H1 (cell line): ENCODE data around the gene ANKFN1. TPM values are rescaled to one million over a fixed set of nuclear protein-coding genes. Genes with fewer than 3 reads are reported as not detected.

Experiments used
- CTCF ChIA-PET: fragments of 300-600 bp; sonication (Branson Sonifier 250); formaldehyde crosslinking; loops from one replicate; lab custom pipeline; 2021; ENCODE audit not compliant: partially characterized antibody; lab: Charles Lee
- POLR2A ChIA-PET: fragments of 300-600 bp; sonication (Branson Sonifier 250); formaldehyde crosslinking; loops from one replicate; lab custom pipeline; 2021; ENCODE audit warnings: inconsistent platforms; ENCODE audit not compliant: partially characterized antibody; lab: Charles Lee
- DNase-seq, 2 experiments: peaks; one replicate each; pipeline versions ENCODE4 v3.0.0 to v3.0.0-alpha.2; 2010 to 2022; ENCODE audit warnings: low spot score in 2 of 2, low read depth in 1 of 2, mixed read lengths in 1 of 2
- FAIRE-seq: peaks from 2 replicates; lab custom pipeline; 2011; peaks lifted over from hg19 to GRCh38; lab: Jason Lieb, UNC
- H2AFZ ChIP-seq: 2 replicates; pipeline ENCODE4 v1.8.1; 2012; ENCODE audit warnings: low read length, inconsistent platforms
- H2AK5ac ChIP-seq: 2 replicates; pipeline ENCODE4 v1.6.1; 2013; ENCODE audit warnings: low read depth, low read length
- H2BK120ac ChIP-seq: replicated peaks from 2 replicates; pipeline ENCODE3; 2013; ENCODE audit warnings: low read depth, low read length, inconsistent platforms
- H2BK12ac ChIP-seq: 2 replicates; pipeline ENCODE4 v1.6.1; 2013; ENCODE audit warnings: low read depth, low read length
- H2BK15ac ChIP-seq: 2 replicates; pipeline ENCODE4 v1.6.1; 2013; ENCODE audit warnings: low read length
- H2BK20ac ChIP-seq: 2 replicates; pipeline ENCODE4 v1.6.1; 2013; ENCODE audit warnings: low read length
- H2BK5ac ChIP-seq: 2 replicates; pipeline ENCODE4 v1.6.1; 2013; ENCODE audit warnings: low read depth, low read length
- H3K14ac ChIP-seq: 2 replicates; pipeline ENCODE4 v1.6.1; 2013; ENCODE audit warnings: inconsistent platforms; ENCODE audit not compliant: insufficient read length
- H3K18ac ChIP-seq: 2 replicates; pipeline ENCODE4 v1.6.1; 2013; ENCODE audit warnings: low read length; ENCODE audit errors: extremely low read depth
- H3K23ac ChIP-seq: 2 replicates; pipeline ENCODE4 v1.6.1; 2013; ENCODE audit warnings: inconsistent platforms; ENCODE audit not compliant: insufficient read length
- H3K23me2 ChIP-seq: 2 replicates; pipeline ENCODE4 v1.6.1; 2013; ENCODE audit warnings: low read depth, low read length
- H3K27ac ChIP-seq: 2 replicates; pipeline ENCODE4 v1.6.1; 2011; ENCODE audit warnings: low read depth, low read length, inconsistent platforms
- H3K27me3 ChIP-seq, 4 experiments: replicated peaks in 1 of 4; 1 replicate in 1 of 4; 2 replicates in 3 of 4; pipeline versions ENCODE4 v1.6.1 to v1.8.1; 2011 to 2013; ENCODE audit warnings: low read length in 3 of 4, mild to moderate bottlenecking in 3 of 4, inconsistent platforms in 2 of 4, mixed read lengths in 2 of 4, moderate library complexity in 1 of 4; ENCODE audit not compliant: control insufficient read depth in 3 of 4, insufficient read depth in 3 of 4; ENCODE audit errors: extremely low read depth in 1 of 4
- H3K36me3 ChIP-seq, 4 experiments: 2 replicates each; pipeline versions ENCODE4 v1.6.1 to v1.8.1; 2011 to 2013; ENCODE audit warnings: mild to moderate bottlenecking in 4 of 4, low read length in 3 of 4, moderate library complexity in 2 of 4, control low read depth in 1 of 4, inconsistent platforms in 1 of 4; ENCODE audit not compliant: insufficient read depth in 4 of 4, control insufficient read depth in 2 of 4
- H3K4ac ChIP-seq: replicated peaks from 2 replicates; pipeline ENCODE3; 2013; ENCODE audit warnings: low read length, low read depth, mixed read lengths, inconsistent platforms; ENCODE audit not compliant: insufficient read length
- H3K4me1 ChIP-seq, 4 experiments: replicated peaks in 1 of 4; 1 replicate in 1 of 4; 2 replicates in 3 of 4; pipeline versions ENCODE4 v1.6.1 to v1.8.1; 2011 to 2013; ENCODE audit warnings: low read length in 3 of 4, inconsistent platforms in 2 of 4, mixed read lengths in 1 of 4; ENCODE audit not compliant: insufficient read depth in 4 of 4, control insufficient read depth in 3 of 4
- H3K4me2 ChIP-seq, 2 experiments: 2 replicates each; pipeline versions ENCODE4 v1.6.1 to v1.8.1; 2011 to 2013; ENCODE audit warnings: low read depth in 2 of 2, low read length in 2 of 2, control low read depth in 1 of 2, inconsistent platforms in 1 of 2, mild to moderate bottlenecking in 1 of 2; ENCODE audit not compliant: insufficient read depth in 1 of 2
- H3K4me3 ChIP-seq, 4 experiments: fragments of 200-600, 300-600 bp in 1 of 4; sonication (generic), shearing (Covaris generic), sonication (Bioruptor Twin) in 1 of 4; 2 replicates each; pipeline versions ENCODE4 v1.5.1 to v1.8.1; 2011 to 2016; ENCODE audit warnings: low read length in 4 of 4, low read depth in 3 of 4, control low read depth in 2 of 4, inconsistent platforms in 2 of 4, mild to moderate bottlenecking in 2 of 4, mixed read lengths in 1 of 4, moderate library complexity in 1 of 4; ENCODE audit not compliant: insufficient read depth in 2 of 4; ENCODE audit errors: extremely low read depth in 1 of 4
- H3K56ac ChIP-seq: replicated peaks from 2 replicates; pipeline ENCODE3; 2013; ENCODE audit warnings: low read depth, mild to moderate bottlenecking, mixed read lengths, low read length, inconsistent platforms; ENCODE audit not compliant: insufficient read length
- H3K79me1 ChIP-seq: 2 replicates; pipeline ENCODE4 v1.6.1; 2013; ENCODE audit warnings: low read depth, low read length, control low read depth
- H3K79me2 ChIP-seq, 2 experiments: 2 replicates each; pipeline versions ENCODE4 v1.6.1 to v1.8.1; 2012 to 2013; ENCODE audit warnings: low read length in 2 of 2, mild to moderate bottlenecking in 2 of 2, inconsistent platforms in 1 of 2; ENCODE audit not compliant: insufficient read depth in 2 of 2, control insufficient read depth in 1 of 2
- H3K9ac ChIP-seq, 4 experiments: replicated peaks in 1 of 4; 1 replicate in 1 of 4; 2 replicates in 3 of 4; pipeline versions ENCODE4 v1.6.1 to v1.8.1; 2011 to 2013; ENCODE audit warnings: low read depth in 3 of 4, low read length in 3 of 4, control low read depth in 2 of 4, mild to moderate bottlenecking in 2 of 4, moderate library complexity in 2 of 4, inconsistent platforms in 1 of 4; ENCODE audit errors: extremely low read depth in 1 of 4
- H3K9me3 ChIP-seq, 2 experiments: 2 replicates each; pipeline versions ENCODE4 v1.6.1 to v1.8.1; 2012 to 2013; ENCODE audit warnings: mild to moderate bottlenecking in 2 of 2, moderate library complexity in 2 of 2, control low read depth in 1 of 2, inconsistent platforms in 1 of 2, low read depth in 1 of 2, low read length in 1 of 2, mixed read lengths in 1 of 2; ENCODE audit not compliant: insufficient read depth in 2 of 2
- H4K20me1 ChIP-seq, 2 experiments: replicated peaks in 1 of 2; 2 replicates each; pipeline versions ENCODE3 to v1.8.1; 2011 to 2013; ENCODE audit warnings: inconsistent platforms in 2 of 2, low read length in 2 of 2, mild to moderate bottlenecking in 1 of 2; ENCODE audit not compliant: insufficient read depth in 2 of 2, control insufficient read depth in 1 of 2
- H4K5ac ChIP-seq: 2 replicates; pipeline ENCODE4 v1.6.1; 2013; ENCODE audit warnings: low read length, low read depth, mixed read lengths, inconsistent platforms; ENCODE audit not compliant: insufficient read length
- H4K8ac ChIP-seq: 2 replicates; pipeline ENCODE4 v1.8.0; 2013; ENCODE audit warnings: mild to moderate bottlenecking, moderate library complexity, low read length, inconsistent platforms; ENCODE audit not compliant: insufficient read depth; ENCODE audit errors: extremely low read depth
- H4K91ac ChIP-seq: replicated peaks from 2 replicates; pipeline ENCODE3; 2013; ENCODE audit warnings: low read length, mixed read lengths, inconsistent platforms; ENCODE audit not compliant: insufficient read length
- CBX8 ChIP-seq: fragments of 300-800, 300-1000 bp; sonication (generic); IDR thresholded peaks from 2 replicates; pipeline ENCODE4 v1.7.1; 2016; ENCODE audit warnings: low read depth, low read length, borderline replicate concordance
- EGR1 ChIP-seq: IDR thresholded peaks from 2 replicates; pipeline ENCODE4 v1.6.1; 2011; ENCODE audit warnings: low read depth, low read length, borderline replicate concordance
- EZH2 ChIP-seq: fragments of 200-600 bp; sonication (generic); IDR thresholded peaks from 2 replicates; pipeline ENCODE4 v1.7.1; 2012; ENCODE audit warnings: low read depth, mild to moderate bottlenecking, moderate library complexity, low read length, inconsistent platforms; ENCODE audit not compliant: severe bottlenecking
- KDM5A ChIP-seq: fragments of 200-600 bp; IDR thresholded peaks from 2 replicates; pipeline ENCODE4 v1.7.1; 2012; ENCODE audit warnings: mild to moderate bottlenecking, low read length, inconsistent platforms, mixed read lengths
- NANOG ChIP-seq: IDR thresholded peaks from 2 replicates; pipeline ENCODE4 v1.6.1; 2011; ENCODE audit warnings: low read length, low read depth, mild to moderate bottlenecking, inconsistent platforms; ENCODE audit not compliant: insufficient read depth, poor library complexity, severe bottlenecking
- SRF ChIP-seq: IDR thresholded peaks from 2 replicates; pipeline ENCODE4 v1.6.1; 2011; ENCODE audit warnings: mild to moderate bottlenecking, low read depth, low read length, moderate library complexity
- SUZ12 ChIP-seq: fragments of 200-600 bp; sonication (generic); IDR thresholded peaks from 2 replicates; pipeline ENCODE4 v1.6.1; 2012; ENCODE audit warnings: mild to moderate bottlenecking, inconsistent platforms, low read length, moderate library complexity, mixed read lengths
- WGBS, 2 experiments: shearing (Covaris generic) in 1 of 2; methylation state at CpG; one replicate each; pipeline versions ENCODE4 v1.1.6 to v1.1.7; 2013 to 2015; ENCODE audit warnings: low lambda C conversion rate in 2 of 2, mixed read lengths in 2 of 2, inconsistent platforms in 1 of 2, low coverage in 1 of 2, missing lambda C conversion rate in 1 of 2; ENCODE audit not compliant: insufficient replicate concordance in 2 of 2, insufficient coverage in 1 of 2, insufficient read length in 1 of 2; ENCODE audit errors: extremely low coverage in 1 of 2, missing lambda C conversion rate in 1 of 2; 5-methylcytosine and 5-hydroxymethylcytosine counted together
- polyA plus RNA-seq, 7 experiments: library from polyadenylated mRNA; depleted of rRNA in 3 of 7; stranded (reverse) in 5 of 7; unstranded in 2 of 7; fragments of >200 nt in 5 of 7; fragments of 200-250 nt in 2 of 7; gene quantifications; 1 replicate in 5 of 7; 2 replicates in 1 of 7; 4 replicates in 1 of 7; pipeline versions ENCODE4 v1.2.1 to v1.2.3, GENCODE V29; 2011 to 2013; ENCODE audit warnings: missing spikeins in 2 of 7, mixed read lengths in 2 of 7
- total RNA-seq: library from RNA; stranded (reverse); fragmentation: NEBNext Ultra II Directional; extraction: Animal tissue kit (Norgen Biotek cat#: 25700); gene quantifications from 2 replicates; pipeline ENCODE4 v1.2.1, GENCODE V29; 2021
- TF ChIP-seq, protein P1 (sequence below): IDR thresholded peaks from 2 replicates; pipeline ENCODE4 v1.6.1; 2011; ENCODE audit warnings: low read length, improper control_type of control experiment

ANKFN1 gene
- total and polyA plus RNA-seq, 2 of the 8 experiments (the other 6 are each of a cell fraction or from before 2014, with no cell fraction given) = not detected

DNA sequence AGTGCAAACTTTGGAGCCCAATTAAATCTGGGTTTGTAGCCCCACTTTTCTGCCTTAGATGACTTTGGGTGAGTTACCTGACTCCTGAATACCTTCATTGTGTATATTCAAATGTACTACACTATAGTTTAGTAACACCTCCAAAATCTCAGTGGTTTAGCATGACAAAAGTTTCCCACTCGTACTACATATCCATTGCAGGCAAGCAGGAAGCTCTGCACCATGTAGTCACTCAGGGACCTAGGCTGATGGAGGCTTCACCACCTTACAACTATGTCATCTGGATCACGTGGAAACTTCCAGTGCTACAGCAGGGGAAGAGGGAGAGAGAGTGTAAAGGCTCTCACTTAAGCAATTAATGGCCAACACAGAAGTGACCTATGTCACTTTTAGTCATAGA lies 14.2 kb downstream of the ANKFN1 start:
- ChIA-PET CTCF (no interaction called here), POLR2A (no interaction called here)
- H3K27me3 ChIP-seq = no peaks in the 10 kb centered on the region
- no peaks in the 10 kb centered on the region for H4K20me1 ChIP-seq
- FAIRE-seq (no peak), DNase-seq (no peak)
- no peak overlapping the region for H4K5ac ChIP-seq
- no peak overlapping the region for H2AK5ac ChIP-seq
- H2BK20ac ChIP-seq = no peak overlapping the region
- no peak overlapping the region for H3K27ac ChIP-seq
- peak overlapping the region in 1 of 2 experiments; percentile 32; a peak in 1 of 4 replicates for H3K4me2 ChIP-seq
- H3K79me1 ChIP-seq = no peaks in the 10 kb centered on the region
- no peak overlapping the region for H2BK120ac ChIP-seq
- H2BK12ac ChIP-seq = peak overlapping the region; percentile 12; the same call in 1 of the 2 replicates
- H3K4ac ChIP-seq = no peak overlapping the region
- H3K14ac ChIP-seq = no peak overlapping the region
- H2AFZ ChIP-seq = 0 out of 2 replicates have a peak overlapping the region, but pooled peaks have one; percentile 35
- no peaks in the 10 kb centered on the region for H3K36me3 ChIP-seq
- H3K18ac ChIP-seq = 0 out of 2 replicates have a peak overlapping the region, but pooled peaks have one; percentile 22
- H3K23ac ChIP-seq = no peak overlapping the region
- no peak overlapping the region for H3K4me3 ChIP-seq
- H2BK15ac ChIP-seq = no peak overlapping the region
- WGBS, 2 experiments = 46% methylated on average over 2 of the region's 2 CpGs; no CpG with 5 or more reads in 1 of the 2 experiments
- no peak overlapping the region for H2BK5ac ChIP-seq
- H3K4me1 ChIP-seq = no peaks in the 10 kb centered on the region
- H3K79me2 ChIP-seq = no peaks in the 10 kb centered on the region
- H3K9ac ChIP-seq = no peak overlapping the region
- TF ChIP-seq EGR1 (no peak), NANOG (no peak), CBX8 (no peak), SUZ12 (no peak), EZH2 (no peak), SRF (no peak), KDM5A (no peak)
- TF ChIP-seq, protein P1, sequence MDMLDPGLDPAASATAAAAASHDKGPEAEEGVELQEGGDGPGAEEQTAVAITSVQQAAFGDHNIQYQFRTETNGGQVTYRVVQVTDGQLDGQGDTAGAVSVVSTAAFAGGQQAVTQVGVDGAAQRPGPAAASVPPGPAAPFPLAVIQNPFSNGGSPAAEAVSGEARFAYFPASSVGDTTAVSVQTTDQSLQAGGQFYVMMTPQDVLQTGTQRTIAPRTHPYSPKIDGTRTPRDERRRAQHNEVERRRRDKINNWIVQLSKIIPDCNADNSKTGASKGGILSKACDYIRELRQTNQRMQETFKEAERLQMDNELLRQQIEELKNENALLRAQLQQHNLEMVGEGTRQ = no peak
- H3K9me3 ChIP-seq = no peaks in the 10 kb centered on the region
- H4K8ac ChIP-seq = no peak overlapping the region
- H3K56ac ChIP-seq = no peak overlapping the region
- H4K91ac ChIP-seq = no peak overlapping the region
- H3K23me2 ChIP-seq = no peaks in the 10 kb centered on the region
